Activated naive CD8-positive, alpha-beta T cell treated with anti-CD3 and anti-CD28 coated beads, Interleukin-2, amount 10 ng/mL, durations not matched to agents 7 days and 5 days (primary cell): Measurements from ENCODE around the gene MRPL1. TPM values are rescaled to one million over a fixed set of nuclear protein-coding genes. Genes with fewer than 3 reads are reported as not detected.

ENCODE experiments used
- ATAC-seq: fragments of 150-1000 bp; cut with Tn5 transposase; one replicate; pipeline ENCODE4 v1.10.0; 2021; ENCODE audit warnings: low read depth, moderate library complexity
- POLR2A ChIA-PET: fragments of 350-600 bp; sonication (Branson Sonifier 250); formaldehyde crosslinking; loops from one replicate; lab custom pipeline; 2021; ENCODE audit warnings: antibody characterized with exemption; lab: Charles Lee
- DNase-seq: peaks from one replicate; pipeline ENCODE4 v3.0.0; 2021
- H3K27ac Mint-ChIP-seq: one replicate; pipeline ENCODE4 v1.8.0; 2022; ENCODE audit warnings: mild to moderate bottlenecking, mixed read lengths
- H3K27me3 Mint-ChIP-seq: one replicate; pipeline ENCODE4 v1.8.0; 2022; ENCODE audit warnings: mild to moderate bottlenecking, moderate library complexity, mixed read lengths
- H3K36me3 Mint-ChIP-seq: one replicate; pipeline ENCODE4 v1.8.0; 2021; ENCODE audit warnings: mild to moderate bottlenecking, mixed read lengths
- H3K4me1 Mint-ChIP-seq: one replicate; pipeline ENCODE4 v1.8.0; 2021; ENCODE audit warnings: mixed read lengths
- H3K4me3 Mint-ChIP-seq: one replicate; pipeline ENCODE4 v1.8.0; 2022; ENCODE audit warnings: mild to moderate bottlenecking, moderate library complexity, mixed read lengths
- H3K9me3 Mint-ChIP-seq: one replicate; pipeline ENCODE4 v1.8.0; 2021; ENCODE audit warnings: mixed read lengths
- total RNA-seq, 2 experiments: library from RNA; stranded (reverse); gene quantifications; one replicate each; pipeline ENCODE4 v1.2.3, GENCODE V29; 2021

Gene MRPL1
- total RNA-seq, 2 experiments from 2014 or later = 21.4 to 29.6 TPM

DNA sequence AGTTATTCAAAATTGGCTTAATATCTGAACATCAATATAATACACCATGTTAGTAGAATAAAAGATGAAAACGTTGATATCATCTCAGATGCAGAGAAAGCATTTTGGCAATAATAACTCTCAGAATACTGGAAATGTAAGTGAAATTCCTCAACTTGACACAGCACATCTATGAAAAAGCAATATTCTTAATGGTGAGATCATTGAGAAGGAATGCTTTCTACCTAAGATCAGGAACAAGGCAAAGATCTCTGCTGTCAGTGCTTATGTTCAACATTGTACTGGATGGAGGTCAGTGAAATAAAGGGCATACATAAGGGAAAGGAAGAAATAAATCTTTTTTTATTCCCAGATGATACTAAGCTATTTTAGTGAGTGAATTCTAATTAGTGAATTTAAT lies 40.6 kb downstream of the MRPL1 start:
- Mint-ChIP-seq H3K27ac (no peak overlapping the region), H3K27me3 (no peaks in the 10 kb centered on the region), H3K4me3 (no peak overlapping the region), H3K36me3 (peaks cover 50% of the 10 kb centered on the region), H3K9me3 (no peaks in the 10 kb centered on the region), H3K4me1 (peaks cover 22% of the 10 kb centered on the region)
- no peak for ATAC-seq
- DNase-seq = no peak
- POLR2A ChIA-PET = no interaction called here

DNA sequence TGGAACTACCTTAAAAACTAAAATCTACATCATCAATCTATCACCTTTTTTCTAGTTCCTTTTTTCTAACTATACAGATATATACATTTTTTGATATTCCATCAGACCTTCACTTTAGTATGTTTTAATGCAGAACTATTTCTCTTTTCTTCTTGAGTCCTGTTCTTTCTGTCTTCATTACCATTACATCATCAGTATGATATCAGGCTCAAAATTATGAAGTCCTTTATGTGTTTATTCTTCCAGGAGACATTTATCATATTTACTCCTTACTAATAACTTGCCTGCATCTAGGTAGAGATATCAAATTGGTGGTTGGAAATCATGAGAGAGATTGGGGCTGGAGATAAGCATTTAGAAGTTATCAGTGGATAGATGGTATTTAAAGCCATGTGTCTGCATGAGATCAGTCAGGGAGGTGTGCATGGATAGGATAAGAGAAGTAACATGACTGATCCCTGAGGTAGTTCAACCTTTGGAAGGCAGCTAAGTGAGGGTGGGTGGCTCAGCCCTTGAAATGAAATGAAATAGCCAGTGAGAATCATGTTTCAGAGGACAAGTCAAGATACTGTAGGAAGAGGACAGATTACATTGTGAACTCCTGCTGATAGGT lies 43.1 kb downstream of the MRPL1 start:
- no peak for ATAC-seq
- H3K27me3 Mint-ChIP-seq = no peaks in the 10 kb centered on the region
- no peak overlapping the region for H3K4me3 Mint-ChIP-seq
- peaks cover 55% of the 10 kb centered on the region for H3K36me3 Mint-ChIP-seq
- H3K4me1 Mint-ChIP-seq = peaks cover 6% of the 10 kb centered on the region
- POLR2A ChIA-PET = no interaction called here
- no peak overlapping the region for H3K27ac Mint-ChIP-seq
- peaks cover 1% of the 10 kb centered on the region for H3K9me3 Mint-ChIP-seq
- no peak for DNase-seq

DNA sequence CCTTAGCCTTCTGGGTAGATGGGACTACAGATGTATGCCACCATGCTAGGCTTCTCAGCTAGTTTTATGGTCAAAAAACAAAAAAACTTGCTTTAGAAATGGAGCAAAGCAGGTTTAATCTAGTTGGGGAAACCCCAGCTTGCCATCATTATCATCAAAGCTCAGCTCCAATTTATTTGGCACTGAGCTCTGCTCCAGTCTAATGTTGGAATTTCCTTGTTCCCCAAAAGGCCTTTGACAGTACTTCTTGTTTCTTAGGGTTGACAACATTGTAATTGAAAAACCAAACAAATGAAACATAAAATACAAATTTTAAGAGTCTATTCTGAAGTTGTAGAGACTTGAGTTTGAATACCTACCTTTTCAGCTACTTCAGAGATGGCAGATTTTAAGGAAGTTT lies 48.0 kb downstream of the MRPL1 start:
- ATAC-seq = no peak
- Mint-ChIP-seq H3K4me1 (peaks cover 5% of the 10 kb centered on the region), H3K36me3 (peaks cover 71% of the 10 kb centered on the region), H3K9me3 (peaks cover 5% of the 10 kb centered on the region), H3K27me3 (no peaks in the 10 kb centered on the region), H3K27ac (no peak overlapping the region), H3K4me3 (no peak overlapping the region)
- POLR2A ChIA-PET = interaction anchor here (0.6 kb wide), 1 partner anchor 109 kb away, joined by 8 read pairs; no protein-coding TSS in a partner anchor
- no peak for DNase-seq

DNA sequence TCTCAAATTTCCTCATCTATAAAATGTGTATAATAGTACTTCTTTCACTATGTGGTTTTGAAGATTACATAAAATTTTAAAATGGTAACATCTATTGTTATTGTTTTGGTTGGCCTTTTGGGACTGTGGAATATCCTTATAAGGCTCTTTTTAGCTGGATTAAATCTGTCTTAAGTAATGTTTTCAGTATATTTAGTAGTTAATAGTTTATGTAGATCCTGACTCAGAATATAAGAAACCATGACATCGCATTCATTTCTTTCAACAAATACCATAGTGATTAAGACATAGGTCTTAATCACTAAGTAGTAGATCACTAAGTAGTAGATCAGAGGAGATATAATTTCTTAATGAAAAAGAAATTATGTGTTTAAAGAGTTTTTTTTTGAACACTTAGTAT lies 48.5 kb downstream of the MRPL1 start:
- Mint-ChIP-seq H3K36me3 (peaks cover 67% of the 10 kb centered on the region), H3K4me1 (peaks cover under 1% of the 10 kb centered on the region)
- POLR2A ChIA-PET = no interaction called here

DNA sequence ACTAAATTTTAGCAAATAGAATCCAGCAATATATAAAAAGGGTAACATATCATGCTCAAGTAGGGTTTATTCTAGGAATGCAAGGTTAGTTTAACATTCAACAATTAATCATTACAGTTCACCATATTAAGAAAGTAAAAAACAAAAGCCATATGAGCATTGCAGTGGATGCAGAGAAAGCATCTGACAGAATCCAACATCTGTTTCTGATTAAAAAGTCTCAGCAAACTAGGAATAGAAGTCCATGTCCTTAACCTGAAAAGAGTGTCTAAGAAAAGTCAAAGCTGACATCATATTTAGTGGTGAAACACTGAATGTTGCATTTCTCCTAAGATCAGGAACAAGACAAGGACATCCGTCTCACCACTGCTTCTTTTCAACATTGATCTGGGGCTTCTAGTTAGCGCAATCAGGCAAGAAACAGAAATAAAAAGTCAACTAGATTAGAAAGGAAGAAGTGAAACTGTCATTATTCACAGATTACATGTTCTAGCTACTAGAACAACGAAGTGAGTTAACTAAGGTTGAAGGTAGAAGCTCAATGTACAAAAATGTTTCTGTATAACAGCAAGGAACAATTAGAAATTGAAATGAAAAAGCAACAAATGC lies 49.3 kb downstream of the MRPL1 start:
- no peak overlapping the region for H3K4me3 Mint-ChIP-seq
- no peak for ATAC-seq

More for the DNA sequence above, 48.5 kb downstream of the MRPL1 start:
- no peak for ATAC-seq
- Mint-ChIP-seq H3K4me3 (no peak overlapping the region), H3K9me3 (peaks cover 5% of the 10 kb centered on the region), H3K27ac (no peak overlapping the region), H3K27me3 (no peaks in the 10 kb centered on the region)
- DNase-seq = no peak

DNA sequence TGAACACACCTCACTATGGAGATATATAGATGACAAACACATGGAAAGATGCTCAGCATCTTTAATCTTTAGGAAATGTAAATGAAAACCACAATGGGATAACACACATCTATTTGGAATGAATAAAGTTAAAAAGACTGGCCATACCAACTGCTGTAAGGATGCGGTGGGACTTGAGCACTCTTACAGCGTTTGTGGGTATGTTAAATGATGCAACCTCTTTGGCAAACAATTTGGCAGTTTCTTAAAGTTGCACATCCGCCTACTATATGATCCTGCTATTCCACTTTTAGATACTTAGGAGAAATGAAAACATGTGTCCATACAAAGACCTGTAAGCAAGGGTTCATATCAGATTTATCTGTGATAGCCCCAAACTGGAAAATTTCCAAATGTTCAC lies 50.7 kb downstream of the MRPL1 start:
- Mint-ChIP-seq H3K9me3 (peaks cover 5% of the 10 kb centered on the region), H3K27me3 (no peaks in the 10 kb centered on the region), H3K4me1 (peaks cover 1% of the 10 kb centered on the region), H3K4me3 (no peak overlapping the region), H3K36me3 (peaks cover 58% of the 10 kb centered on the region), H3K27ac (no peak overlapping the region)
- no peak for DNase-seq
- ATAC-seq = no peak
- POLR2A ChIA-PET = no interaction called here

More for the DNA sequence above, 49.3 kb downstream of the MRPL1 start:
- no peak overlapping the region for H3K27ac Mint-ChIP-seq
- H3K4me1 Mint-ChIP-seq = no peaks in the 10 kb centered on the region
- POLR2A ChIA-PET = no interaction called here
- no peak for DNase-seq
- H3K27me3 Mint-ChIP-seq = no peaks in the 10 kb centered on the region
- peaks cover 5% of the 10 kb centered on the region for H3K9me3 Mint-ChIP-seq
- peaks cover 62% of the 10 kb centered on the region for H3K36me3 Mint-ChIP-seq

DNA sequence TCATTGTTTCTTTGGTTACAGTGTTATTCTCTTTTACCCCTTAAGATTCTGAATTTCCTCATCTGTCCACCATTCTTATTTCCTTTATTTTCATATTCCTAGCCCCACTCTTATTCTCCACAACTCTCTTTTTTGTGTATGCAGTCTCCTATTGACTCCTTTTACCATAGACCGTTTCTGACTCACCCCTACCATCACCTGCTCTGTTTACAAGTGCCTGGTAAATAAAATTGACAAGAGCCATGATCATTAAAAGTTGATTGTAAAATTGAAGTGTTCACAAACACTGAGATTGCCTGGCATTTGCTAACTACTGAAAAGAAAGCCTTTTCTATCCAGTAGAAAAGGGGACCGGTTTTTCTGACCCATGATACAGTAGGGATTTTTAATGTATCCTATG lies 54.4 kb downstream of the MRPL1 start:
- ATAC-seq (no peak), DNase-seq (no peak)
- POLR2A ChIA-PET = no interaction called here
- no peak overlapping the region for H3K27ac Mint-ChIP-seq
- peaks cover 3% of the 10 kb centered on the region for H3K9me3 Mint-ChIP-seq
- H3K36me3 Mint-ChIP-seq = peaks cover 43% of the 10 kb centered on the region
- no peak overlapping the region for H3K4me3 Mint-ChIP-seq
- H3K27me3 Mint-ChIP-seq = no peaks in the 10 kb centered on the region
- peaks cover 5% of the 10 kb centered on the region for H3K4me1 Mint-ChIP-seq

DNA sequence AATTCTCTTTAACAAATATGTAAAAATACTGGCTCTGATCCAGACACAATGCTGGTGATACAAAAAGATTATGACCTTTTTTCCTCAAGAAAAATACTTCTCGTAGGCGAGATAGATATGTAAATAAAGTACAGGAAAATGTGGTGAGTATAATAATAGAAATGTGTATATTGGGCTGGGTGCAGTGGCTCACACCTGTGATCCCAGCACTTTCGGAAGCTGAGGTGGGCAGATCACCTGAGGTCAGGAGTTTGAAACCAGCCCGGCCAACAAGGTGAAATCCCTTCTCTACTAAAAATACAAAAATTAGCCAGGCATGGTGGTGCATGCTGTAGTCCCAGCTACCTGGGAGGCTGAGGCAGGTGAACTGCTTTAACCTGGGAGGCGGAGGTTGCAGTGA lies 55.0 kb downstream of the MRPL1 start:
- no peaks in the 10 kb centered on the region for H3K27me3 Mint-ChIP-seq
- ATAC-seq = no peak
- peaks cover 44% of the 10 kb centered on the region for H3K36me3 Mint-ChIP-seq
- no peak overlapping the region for H3K4me3 Mint-ChIP-seq
- no peak for DNase-seq
- peaks cover 2% of the 10 kb centered on the region for H3K9me3 Mint-ChIP-seq
- H3K4me1 Mint-ChIP-seq = peaks cover 5% of the 10 kb centered on the region
- H3K27ac Mint-ChIP-seq = no peak overlapping the region
- POLR2A ChIA-PET = no interaction called here

DNA sequence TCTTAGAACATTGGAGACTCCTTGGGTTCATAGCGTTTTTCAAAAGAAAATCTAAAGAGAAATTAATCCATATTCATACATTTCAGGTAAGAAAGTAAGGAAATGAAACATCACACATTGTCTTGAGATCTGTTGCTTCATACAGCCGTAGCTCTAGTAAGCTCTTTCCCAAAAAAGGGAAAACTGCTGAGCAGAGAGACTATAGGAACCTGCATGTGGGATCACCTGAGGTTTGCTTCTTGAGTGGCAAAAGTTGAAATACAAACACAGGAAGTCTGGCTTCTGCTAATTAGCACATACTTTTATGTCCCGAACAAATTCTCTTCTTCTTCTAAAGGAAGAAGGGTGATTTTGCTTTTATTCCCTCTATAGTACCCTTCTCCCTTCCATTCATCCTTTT lies 57.7 kb downstream of the MRPL1 start:
- no peak overlapping the region for H3K27ac Mint-ChIP-seq
- peaks cover 50% of the 10 kb centered on the region for H3K36me3 Mint-ChIP-seq
- no peak for ATAC-seq
- DNase-seq = no peak
- no peaks in the 10 kb centered on the region for H3K27me3 Mint-ChIP-seq
- no peak overlapping the region for H3K4me3 Mint-ChIP-seq
- POLR2A ChIA-PET = no interaction called here
- H3K4me1 Mint-ChIP-seq = peaks cover 5% of the 10 kb centered on the region
- H3K9me3 Mint-ChIP-seq = peaks cover 7% of the 10 kb centered on the region

DNA sequence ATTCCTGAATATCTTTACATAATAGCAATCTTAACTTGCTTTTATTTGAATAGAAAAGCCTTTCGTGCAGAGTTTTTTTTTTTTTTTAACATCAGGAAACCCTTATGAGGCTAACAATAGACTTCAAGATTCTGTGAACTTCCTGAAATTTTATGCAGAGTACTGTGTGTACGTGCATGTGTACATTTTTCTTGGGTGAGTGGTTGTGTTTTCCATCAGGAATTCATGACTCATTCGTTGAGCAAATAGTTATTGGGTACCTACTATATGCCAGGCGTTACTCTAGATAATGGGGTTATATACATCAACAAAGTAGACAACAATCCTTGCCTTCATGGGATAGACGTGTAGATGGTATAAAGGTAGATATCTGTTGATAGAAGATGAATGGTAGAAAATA lies 59.1 kb downstream of the MRPL1 start:
- no peak for ATAC-seq
- Mint-ChIP-seq H3K27ac (no peak overlapping the region), H3K4me3 (no peak overlapping the region), H3K36me3 (peaks cover 58% of the 10 kb centered on the region), H3K9me3 (peaks cover 13% of the 10 kb centered on the region), H3K27me3 (no peaks in the 10 kb centered on the region), H3K4me1 (peaks cover 5% of the 10 kb centered on the region)
- POLR2A ChIA-PET = no interaction called here
- no peak for DNase-seq

DNA sequence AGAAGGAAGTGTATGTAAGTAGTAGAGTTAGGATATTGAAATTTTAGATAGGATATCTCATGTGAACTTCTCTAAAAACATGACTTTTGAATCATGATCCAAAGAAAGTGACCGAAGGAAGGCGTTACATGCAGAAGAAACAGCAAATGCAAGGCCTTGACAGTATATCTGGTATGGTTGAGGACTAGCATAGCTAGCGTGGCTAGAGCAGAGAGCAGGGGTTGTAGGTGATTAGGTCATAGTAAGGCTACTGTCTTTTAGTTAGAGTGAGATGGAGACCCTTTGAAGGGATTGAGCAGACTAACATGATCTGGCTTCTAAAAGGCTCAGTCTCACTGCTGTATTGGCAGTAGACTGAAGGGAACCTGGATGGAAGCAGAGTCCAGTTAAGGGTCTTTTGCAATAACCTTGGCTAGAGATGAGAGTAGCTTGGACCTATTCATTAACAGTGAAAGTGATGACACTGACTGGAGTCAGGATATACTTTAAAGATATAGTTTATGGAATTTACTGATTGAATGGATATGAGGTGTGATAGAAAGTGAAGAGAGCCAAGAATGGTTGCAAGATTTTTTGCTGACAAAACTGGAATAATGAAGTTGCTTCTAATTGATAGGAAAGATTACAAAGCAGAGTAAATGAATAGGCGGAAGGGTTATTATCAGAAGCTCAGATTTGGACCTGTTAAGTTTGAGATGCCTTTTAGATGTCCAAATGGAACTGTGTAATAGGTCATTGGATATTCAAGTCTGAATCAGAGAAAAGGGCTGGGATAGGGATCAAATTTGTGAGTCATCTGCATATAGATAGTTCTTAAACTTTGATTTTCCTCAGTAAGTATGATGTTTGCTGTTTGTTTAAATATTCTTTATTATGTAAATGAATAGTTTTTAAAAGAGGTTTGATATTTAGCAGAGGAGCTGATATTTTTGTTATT lies 59.8 kb downstream of the MRPL1 start:
- Mint-ChIP-seq H3K27me3 (no peaks in the 10 kb centered on the region), H3K9me3 (peaks cover 16% of the 10 kb centered on the region), H3K4me3 (no peak overlapping the region), H3K4me1 (peaks cover 5% of the 10 kb centered on the region), H3K27ac (no peak overlapping the region), H3K36me3 (peaks cover 59% of the 10 kb centered on the region)
- POLR2A ChIA-PET = no interaction called here
- ATAC-seq (no peak), DNase-seq (no peak)

DNA sequence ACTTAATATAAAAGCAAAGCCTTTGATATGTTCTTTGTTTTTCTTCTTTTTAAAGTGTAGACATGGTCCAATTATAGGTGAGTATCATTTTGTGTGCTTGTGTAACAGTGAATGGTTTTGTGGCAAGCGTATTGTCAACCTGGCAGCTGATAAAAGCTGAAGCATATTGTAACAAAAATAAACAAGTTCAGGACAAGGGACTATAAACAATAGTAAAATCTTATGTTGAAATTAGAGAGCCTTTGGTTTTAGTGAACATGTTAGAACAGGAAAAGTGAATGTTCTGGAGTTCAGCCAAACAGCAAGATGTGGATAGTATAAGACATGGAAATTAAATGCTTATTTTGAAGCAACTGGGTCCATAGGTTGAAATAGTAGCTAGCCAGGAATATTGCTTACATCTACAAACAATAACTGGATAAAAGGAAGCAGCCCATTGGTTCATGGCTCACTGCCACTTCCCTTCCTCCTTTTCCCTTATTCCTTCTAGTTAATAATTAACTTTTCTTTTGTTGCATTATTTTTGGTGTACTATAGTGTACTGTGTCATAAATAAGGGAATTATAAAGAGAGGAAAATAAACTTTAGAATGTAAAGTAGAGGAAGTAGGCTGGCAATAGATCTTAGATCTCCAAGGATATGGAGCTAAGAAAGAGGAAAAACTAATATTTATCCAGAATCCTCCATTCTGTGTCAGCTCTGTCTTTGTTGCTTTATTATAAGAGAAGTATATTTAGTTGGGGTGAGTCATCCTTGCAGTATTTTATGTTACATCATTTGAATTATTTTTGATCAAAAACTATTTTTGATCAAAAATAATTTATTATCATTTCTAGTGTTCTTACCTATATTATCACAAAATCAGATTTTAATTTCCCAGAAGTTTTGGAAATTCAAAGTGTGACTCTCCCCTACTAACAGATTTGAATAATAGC lies 65.6 kb downstream of the MRPL1 start:
- no peak overlapping the region for H3K4me3 Mint-ChIP-seq
- ATAC-seq = no peak

DNA sequence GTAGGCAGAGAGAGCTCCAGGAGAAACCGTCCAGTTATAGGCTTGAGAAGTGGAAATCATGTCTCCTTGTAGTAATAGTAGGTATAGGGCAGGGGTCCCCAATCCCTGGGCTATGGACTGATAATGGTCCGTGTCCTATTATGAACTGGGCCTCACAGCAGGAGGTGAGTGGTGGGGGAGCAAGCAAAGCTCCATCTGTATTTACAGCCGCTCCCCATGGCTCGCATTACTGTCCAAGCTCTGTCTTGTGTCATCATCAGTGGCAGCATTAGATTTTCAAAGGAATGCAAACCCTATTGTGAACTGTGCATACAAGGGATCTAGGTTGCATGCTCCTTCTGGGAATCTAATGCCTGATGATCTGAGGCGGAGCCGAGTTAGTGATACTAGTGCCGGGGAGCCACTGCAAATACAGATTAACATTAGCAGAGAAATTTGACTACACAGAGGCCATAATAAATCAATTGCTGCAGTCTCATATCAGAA lies 67.6 kb downstream of the MRPL1 start:
- Mint-ChIP-seq H3K4me1 (no peaks in the 10 kb centered on the region), H3K9me3 (peaks cover 9% of the 10 kb centered on the region), H3K4me3 (no peak overlapping the region), H3K36me3 (peaks cover 41% of the 10 kb centered on the region), H3K27ac (no peak overlapping the region), H3K27me3 (no peaks in the 10 kb centered on the region)
- DNase-seq (no peak), ATAC-seq (no peak)
- POLR2A ChIA-PET = no interaction called here

More for the DNA sequence above, 65.6 kb downstream of the MRPL1 start:
- no peak for DNase-seq
- POLR2A ChIA-PET = no interaction called here
- H3K36me3 Mint-ChIP-seq = peaks cover 47% of the 10 kb centered on the region
- H3K27ac Mint-ChIP-seq = no peak overlapping the region
- H3K4me1 Mint-ChIP-seq = no peaks in the 10 kb centered on the region
- no peaks in the 10 kb centered on the region for H3K27me3 Mint-ChIP-seq
- H3K9me3 Mint-ChIP-seq = peaks cover 14% of the 10 kb centered on the region
